ENCODE results near the gene NTM.
"Not testable (repeated sequence)": the region's sequence is repeated elsewhere in the genome, so short reads cannot be mapped to it uniquely, and the experiment has no call there.

NTM gene

GRCh38 chr11:132307309-132308020, 937.0 kb downstream of the NTM start:
- no peak for DNase-seq

GRCh38 chr11:132310390-132311375, 940.3 kb downstream of the NTM start:
- no peak for DNase-seq

GRCh38 chr11:132311703-132312102, 941.3 kb downstream of the NTM start:
- DNase-seq, result no peak

GRCh38 chr11:132312161-132312560, 941.7 kb downstream of the NTM start:
- DNase-seq, result no peak

DNA sequence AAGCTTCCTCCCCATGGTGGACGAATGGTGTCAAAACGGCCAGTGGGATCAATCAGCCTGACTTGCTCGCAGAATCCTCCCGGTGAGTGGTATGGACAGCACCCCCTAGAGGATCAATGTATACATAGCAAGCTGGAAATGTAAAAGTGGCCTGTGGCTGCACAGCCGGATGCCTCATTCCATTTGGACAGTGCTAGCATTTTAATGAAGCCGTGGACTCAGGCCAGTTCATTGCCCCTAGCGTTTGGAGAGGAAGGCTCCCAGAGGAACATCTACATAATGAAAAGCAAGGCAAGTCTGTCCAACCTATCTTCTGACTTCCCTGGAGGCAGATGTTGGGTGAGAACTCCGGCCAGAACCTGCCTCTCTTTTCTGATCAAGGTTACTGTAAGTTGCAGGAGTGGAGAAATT, 942.3 kb downstream of the NTM start:
- no peak for DNase-seq

DNA sequence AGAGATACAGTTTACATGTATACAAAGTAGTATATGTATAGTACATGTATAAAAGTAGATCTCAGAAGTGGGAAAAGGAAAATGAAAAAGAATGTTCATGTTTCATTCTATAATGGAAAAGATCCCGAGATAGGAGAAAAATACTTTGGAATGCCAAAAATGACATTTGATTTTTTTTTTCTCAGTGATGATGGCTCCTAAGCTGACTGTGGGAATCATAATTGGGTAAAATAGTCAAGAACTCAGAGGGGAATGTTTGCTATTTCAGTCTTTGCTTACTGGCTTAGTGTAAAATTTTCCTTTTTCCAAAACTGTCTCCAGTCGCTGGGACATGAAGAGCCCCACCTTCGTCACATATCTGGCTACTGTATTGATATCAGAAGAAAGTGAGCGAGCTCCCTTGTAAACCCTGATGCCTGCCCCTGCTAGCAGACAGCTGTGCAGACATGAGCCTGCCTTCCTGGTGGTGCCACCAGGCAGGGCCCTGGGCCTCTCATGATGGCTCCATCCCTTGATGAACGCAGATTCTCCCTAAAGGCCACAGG, 944.6 kb downstream of the NTM start:
- DNase-seq, result no peak

DNA sequence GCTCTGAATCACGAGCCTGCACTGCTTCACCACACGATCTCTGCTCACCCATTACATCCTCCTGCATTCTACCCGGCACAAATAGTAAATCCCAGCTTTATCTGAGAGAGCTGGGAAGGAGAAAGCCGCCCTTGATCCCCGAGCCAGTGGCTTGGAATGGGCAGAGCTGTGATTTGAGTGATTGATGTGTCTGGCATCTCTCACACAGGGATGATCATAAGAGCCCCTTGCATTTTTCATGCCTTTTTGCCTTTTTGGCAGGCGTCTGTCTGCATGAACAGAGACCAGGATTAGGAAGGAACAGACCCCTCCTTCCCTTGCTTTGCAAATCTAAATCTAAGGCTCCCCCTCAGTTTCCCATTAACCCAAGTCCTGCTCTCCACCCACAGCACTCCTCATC, 945.3 kb downstream of the NTM start:
- no peak for DNase-seq

DNA sequence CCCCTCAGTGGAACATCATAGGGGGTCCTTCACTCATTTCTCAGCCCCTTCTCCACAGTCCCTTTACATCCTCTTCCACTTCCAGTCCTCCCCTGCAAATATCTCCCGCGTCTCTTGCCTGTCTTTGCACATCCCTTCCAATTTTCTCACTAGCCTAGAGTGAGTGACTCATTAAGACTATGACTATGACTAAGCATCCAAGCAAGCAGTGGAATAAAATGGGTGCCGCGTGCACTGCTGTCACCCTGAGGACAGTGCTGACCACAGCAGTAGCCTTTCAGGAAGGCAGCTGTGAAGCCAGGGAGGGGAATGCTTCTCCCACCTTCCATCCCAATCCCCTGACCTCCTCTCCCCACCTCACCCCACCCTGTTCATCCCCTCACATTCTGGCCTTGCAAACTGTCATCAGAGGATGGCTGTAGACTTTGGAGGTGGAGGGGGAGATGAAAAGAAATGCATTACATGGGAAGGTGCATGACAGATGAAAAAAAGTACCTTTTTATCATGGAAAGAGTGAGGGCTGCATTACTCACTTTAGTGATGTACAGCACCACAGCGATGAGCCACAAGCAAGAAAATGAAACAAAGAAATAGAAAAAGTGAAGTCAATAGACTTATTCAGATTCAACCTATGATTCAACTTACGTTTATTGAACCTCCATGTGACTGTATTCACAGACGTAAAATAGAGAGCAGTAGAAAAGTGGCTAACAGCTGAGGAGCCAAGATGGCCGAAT, 948.2 kb downstream of the NTM start:
- no peak for DNase-seq

- DNase-seq, result not testable (repeated sequence)
Measured at GRCh38 chr11:132319419-132319818, 949.0 kb downstream of the NTM start.

DNA sequence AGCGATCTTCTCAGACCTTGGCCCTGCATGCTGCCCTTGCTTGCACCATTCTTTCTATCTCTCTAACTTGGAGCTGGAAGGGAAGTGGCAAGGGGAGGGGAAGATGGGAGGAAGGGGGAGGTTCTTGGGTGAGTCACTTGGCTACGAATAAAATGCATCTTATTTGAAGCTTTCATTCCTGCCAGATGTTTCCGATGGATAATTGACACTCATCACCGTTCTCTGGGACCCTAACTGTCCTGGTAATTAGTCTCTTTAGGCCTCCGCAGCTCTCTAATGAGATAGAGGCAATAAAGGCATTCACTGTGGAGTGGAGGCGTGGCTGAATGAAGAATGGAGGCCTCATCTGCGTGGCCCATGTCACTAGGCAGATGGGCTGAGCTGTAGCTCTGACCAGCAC, 960.1 kb downstream of the NTM start:
- DNase-seq, result no peak

- DNase-seq, result no peak
Measured at GRCh38 chr11:132332521-132332920, 962.1 kb downstream of the NTM start.

DNA sequence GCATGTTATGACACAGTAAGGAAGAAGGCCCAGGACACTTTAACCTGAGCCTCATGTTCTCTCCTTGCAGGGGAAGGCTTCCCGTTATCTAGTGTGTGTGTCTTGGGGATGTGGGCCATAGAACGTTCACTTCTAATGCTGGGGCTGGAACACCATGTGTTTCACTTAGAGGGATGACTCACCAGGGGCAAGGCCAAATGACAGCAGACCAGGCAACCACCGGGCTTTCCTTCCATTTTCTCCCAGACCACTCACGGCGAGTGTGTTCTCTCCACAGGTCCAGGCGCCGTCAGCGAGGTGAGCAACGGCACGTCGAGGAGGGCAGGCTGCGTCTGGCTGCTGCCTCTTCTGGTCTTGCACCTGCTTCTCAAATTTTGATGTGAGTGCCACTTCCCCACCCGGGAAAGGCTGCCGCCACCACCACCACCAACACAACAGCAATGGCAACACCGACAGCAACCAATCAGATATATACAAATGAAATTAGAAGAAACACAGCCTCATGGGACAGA, 964.4 kb downstream of the NTM start:
- no peak for DNase-seq

GRCh38 chr11:132335311-132335710, 964.9 kb downstream of the NTM start:
- no peak for DNase-seq

- DNase-seq, result no peak
Measured at GRCh38 chr11:132336781-132337535, 966.5 kb downstream of the NTM start.

GRCh38 chr11:132337819-132338416, 967.5 kb downstream of the NTM start:
- no peak for DNase-seq

GRCh38 chr11:132342408-132342807, 972.0 kb downstream of the NTM start:
- DNase-seq, result no peak

DNA sequence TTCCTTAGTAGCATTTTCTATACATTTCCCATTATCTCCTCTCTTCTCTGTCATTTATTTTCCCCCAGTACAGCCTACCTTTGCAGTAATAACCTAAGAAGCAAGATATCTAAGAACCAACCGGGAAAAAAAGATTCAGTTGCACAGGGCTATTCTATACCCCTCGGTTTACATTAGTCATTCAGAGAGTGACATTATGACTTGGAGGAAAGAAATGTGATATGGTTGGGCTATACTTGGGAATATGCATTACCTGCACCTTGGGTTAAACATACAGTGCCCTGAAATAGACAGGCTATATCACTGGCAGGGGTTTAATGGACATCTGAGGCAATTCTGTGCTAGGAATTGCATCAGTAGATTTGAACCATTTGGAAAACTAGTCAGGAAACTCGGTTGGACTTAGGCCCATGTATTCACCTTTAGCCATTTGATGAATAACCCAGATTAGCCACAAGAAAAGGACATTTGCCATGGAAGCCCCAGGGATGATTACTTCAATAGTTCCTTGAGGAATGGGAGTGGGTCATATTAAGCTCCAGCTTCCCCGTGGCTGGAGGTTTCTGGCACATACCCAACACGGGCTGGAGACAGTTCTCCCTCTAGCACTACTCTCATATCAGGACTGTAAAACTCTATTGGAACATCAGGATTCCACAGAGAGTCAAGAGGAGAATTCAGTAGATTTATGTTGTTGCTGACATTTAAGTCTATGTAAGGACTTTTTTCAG, 973.2 kb downstream of the NTM start:
- no peak for DNase-seq

- DNase-seq, result no peak
Measured at GRCh38 chr11:132346558-132347148, 976.2 kb downstream of the NTM start.

DNA sequence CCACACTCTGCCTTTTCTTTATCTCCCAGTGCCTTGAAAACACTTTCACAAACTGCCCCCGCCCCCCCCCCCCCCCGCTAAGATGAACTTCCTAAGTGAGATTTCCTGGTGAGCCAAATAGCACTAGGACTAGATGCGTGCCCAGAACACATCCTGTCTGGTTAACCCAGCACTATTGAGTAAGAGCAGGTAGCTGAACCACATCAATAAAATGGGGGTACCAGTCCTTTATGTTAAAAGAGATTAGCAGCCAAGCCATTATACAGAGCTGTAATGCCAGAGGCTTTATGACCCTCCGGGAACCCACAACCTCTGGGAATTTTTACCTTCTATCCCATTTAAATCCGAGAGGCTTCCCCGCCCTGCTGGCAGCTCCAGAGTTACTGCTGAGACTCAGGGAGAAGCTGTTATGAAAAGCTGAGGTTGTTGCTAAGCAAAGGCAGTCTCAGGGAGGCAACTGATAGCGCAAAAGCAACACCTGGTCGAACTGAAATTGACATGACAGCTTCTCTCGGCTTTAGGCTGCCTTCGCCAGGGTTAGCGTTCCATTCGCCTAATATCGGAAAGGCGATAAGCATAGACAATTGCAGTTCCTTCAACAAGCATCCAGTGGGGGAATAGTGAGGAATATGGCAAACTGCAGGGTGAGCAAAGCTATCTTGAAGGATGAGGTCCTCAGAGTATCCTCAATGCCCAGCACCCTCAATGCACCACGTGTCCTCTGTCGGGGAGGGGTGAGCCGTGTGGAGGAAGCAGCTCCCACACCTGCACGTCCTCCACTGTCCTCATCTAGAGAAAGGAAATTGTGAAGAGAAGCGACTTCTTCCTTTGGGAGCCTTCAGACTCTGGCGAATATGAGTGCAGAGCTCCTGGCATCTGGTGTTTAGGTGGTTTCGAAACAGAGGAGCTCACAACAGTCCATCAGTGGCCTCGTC, 977.0 kb downstream of the NTM start:
- DNase-seq, result no peak

Measured in left hindlimb (tissue), 1 donor.